GM21360 (cell line): ENCODE measurements around the gene RIMS4.
"Not testable (repeated sequence)": the region's sequence is repeated elsewhere in the genome, so short reads cannot be mapped to it uniquely, and the experiment has no call there.

Experiments
- ATAC-seq: cut with Tn5 transposase; IDR thresholded peaks from one replicate; pipeline ENCODE4 v1.9.1; 2021; ENCODE audit warnings: mild to moderate bottlenecking, moderate library complexity; ENCODE audit not compliant: unreplicated experiment

Gene RIMS4

DNA sequence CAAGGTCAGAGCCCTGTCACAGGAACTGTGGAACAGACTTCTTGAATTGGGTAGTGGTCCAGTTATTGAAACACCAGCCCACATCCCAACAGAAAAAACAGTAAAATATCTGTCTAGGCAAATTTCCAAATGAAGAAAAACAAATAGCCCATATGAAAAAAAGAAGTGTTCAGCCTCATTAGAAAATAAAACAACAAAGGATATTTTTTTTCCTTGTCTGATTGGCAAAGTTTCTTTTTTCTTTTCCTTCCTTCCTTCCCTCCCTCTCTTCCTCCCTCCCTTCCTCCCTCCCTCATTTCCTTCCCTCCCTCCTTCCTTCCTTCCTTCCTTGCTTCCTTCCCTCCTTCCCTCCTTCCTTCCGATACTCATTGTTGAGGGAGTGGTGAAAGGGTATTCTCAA, 20.6 kb upstream of the RIMS4 start:
- no peak for ATAC-seq

DNA sequence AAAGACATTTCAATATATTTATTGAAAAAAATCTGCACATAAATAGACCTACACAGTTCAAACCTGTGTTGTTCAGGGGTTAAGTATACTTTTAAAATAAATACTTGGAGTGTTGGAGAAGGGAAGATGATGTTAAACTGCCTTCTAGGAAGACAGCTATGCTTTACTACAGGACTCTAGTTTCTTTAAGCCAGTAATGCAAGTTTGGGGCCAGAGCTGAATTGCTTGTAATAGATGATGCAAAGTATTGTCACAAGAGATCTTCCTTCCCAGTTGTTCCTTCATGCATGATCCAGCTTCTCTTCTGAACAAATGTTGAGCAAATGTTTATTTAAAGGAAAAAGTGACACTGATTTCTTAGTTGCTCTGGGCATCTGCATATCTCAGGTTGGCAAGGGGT, 20.2 kb upstream of the RIMS4 start:
- ATAC-seq = no peak

DNA sequence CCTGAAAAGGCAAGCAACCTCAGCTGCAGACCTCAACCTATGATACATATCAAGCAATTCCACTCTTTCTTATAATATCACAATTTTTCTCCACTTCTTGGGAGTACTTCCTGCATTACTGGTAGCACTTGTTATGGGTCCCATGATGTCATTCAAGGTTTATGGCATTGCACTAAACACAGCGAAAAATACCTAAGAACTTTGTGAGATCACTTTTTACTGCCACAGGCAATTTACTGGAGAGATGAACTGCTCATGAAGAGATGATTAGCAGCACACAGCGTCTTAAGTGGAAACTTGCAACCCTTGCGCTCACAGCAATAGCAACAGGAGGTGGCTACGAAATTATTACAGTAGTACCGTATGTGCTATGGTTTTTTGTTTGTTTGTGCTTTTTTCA, 19.3 kb upstream of the RIMS4 start:
- no peak for ATAC-seq

DNA sequence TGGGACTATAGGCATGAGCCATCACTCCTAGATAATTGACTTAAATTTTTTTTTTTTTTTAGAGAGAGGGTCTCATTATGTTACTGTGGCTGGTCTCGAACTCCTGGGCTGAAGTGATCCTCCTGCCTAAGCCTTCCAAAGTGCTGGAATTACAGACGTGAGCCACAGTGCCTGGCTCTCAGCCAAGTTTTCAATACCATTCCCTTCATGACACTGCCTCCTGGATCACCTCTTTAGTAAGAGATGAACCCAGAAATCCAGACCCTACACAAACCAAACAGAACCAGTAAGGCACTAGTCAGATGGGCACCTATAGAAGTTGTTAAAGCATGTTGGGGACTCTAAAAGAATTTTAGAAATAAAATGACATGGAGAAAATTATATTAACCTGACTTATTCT, 18.3 kb upstream of the RIMS4 start:
- ATAC-seq = no peak

DNA sequence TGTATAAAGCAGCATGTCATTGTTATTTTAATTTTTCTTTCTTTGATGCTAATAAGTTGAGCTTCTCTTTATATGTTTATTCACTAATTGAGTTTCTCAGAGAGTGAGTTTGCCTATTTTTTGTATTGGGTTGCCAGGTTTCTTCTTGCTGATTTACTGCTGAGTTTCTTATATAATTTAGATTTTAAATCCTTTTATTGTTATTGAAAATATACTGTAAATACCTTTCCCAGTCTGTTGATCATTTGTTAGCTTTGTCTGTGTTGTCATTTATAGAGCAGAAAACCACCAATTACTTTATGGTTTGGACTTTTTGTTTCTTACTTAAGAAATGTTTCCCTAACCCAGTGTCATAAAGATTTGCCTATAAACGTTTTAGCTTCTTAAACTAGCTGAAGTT, 17.1 kb upstream of the RIMS4 start:
- no peak for ATAC-seq

DNA sequence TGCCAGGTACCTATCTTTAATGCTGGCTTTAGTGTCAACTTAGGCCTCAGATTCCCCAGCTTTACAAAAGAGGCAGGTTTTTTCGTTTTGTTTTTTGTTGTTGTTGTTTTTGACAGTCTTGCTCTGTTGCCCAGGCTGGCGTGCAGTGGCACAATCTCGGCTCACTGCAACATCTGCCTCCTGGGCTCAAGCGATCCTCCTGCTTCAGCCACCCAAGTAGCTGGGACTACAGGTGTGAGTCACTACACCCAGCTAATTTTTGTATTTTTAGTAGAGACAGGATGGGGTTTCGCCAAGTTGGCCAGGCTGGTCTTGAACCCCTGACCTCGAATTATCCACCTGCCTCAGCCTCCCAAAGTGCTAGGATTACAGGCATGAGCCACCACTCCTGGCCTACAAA, 11.2 kb upstream of the RIMS4 start:
- ATAC-seq = not testable (repeated sequence)

DNA sequence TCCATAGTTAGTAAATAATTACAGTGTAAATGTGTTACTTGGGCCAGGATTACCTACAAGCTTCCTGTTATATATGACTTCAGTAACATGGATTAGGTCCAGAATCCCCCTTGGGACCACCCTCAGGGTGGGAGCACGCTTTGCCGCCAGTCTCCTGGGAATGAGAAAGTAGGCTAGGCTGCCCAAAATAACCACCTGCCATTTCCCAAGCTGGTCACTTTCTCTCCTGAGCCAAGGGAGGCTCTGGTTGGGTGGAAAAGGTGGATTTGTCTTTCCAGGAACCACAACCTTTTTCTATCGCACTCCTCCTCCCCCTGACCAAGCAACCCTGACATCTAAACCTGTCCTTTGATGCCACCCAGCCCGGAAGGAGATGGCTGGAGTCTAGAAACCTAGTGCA, 9.6 kb upstream of the RIMS4 start:
- no peak for ATAC-seq

DNA sequence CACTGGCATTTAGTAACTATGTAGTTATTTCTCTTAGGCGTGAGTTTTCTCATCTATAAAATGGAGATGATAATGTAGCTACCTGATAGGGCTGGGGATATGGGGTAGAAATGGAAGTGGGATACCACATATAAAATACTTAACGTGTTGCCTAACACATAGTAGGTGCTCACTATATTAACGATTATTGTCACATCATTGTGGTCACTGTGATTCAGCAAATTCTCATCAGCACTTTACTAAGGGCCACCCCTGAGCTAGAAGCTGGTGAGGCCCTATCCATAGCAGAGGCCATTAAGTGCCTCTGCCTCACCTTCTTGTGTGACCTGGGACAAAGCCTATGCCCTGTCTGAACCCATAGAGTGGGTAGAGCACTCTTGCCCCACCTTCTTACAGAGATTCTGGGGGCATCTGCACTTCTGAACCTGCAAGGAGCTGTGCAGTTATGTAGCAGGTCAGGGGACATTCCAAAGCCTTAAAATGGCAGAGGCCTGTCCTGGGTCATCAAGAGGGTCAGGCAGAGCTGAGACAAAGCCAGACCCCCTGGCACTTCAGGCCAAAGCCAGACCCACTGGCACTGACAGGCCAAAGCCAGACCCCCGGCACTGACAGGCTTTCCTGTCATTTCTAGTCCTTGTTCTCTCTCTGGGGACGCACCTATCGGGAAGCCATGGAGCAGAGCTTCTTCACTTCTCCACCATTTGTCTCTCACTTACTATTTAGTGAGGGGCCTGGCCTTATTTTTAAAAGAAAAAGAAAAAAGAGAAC, 7.0 kb upstream of the RIMS4 start:
- no peak for ATAC-seq

DNA sequence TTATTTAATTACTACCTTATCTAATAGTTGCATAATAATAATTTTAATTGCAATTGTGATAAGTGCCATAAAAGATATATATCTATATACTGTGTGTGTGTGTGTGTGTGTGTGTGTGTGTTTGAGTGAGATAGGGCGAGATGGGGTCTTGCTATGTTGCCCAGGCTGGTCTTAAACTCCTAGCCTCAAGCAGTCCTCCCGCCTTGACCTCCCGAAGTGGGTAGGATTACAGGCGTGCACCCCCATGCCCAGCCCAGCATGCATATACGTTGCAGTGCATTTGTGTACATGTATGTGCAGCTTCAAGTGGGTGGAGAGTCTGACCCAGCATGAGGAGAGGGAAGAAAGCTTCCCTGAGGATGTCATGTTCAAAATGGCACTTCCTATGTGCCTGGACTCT, 4.6 kb upstream of the RIMS4 start:
- ATAC-seq = no peak

DNA sequence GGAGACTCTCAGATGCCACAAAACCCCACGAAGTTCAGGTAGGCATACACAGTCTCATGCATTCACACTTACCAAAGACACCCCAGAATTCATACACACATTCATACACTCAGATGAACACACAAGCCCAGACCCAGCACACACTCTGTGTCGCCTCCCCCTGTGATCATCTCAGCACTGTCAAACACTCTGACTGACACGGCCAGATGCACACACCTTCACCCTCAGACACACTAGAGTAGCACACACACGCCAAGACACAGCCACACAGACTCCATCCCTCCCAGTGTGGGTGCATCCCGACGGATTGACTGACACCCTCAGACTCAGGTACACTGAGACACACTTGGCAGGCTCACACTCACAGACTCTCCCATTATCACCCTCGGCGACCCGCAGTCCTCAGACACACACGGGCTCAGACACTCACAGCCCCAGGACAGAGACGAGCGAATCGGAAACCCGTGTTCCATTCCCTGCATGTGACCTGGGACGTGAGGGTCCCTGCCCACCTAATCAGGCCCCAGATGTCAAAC, 872 bp upstream of the RIMS4 start:
- no peak for ATAC-seq

DNA sequence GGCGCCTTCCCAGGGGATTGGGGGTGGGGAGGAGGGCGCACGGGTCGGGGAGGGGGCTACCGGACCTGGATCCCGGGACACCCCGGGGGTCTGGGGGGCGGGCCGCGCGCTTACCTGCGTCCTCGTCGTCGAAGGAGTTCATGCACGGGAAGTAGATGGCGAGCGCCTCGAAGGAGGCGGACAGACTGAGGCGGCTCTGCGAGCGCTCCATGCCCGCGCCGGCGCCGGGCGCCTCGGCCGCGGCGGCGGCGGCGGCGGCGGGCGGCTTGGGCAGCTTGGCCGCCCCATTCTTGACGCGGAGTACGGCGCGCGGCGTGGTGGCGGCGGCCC, 320 bp downstream of the RIMS4 start:
- no peak for ATAC-seq

DNA sequence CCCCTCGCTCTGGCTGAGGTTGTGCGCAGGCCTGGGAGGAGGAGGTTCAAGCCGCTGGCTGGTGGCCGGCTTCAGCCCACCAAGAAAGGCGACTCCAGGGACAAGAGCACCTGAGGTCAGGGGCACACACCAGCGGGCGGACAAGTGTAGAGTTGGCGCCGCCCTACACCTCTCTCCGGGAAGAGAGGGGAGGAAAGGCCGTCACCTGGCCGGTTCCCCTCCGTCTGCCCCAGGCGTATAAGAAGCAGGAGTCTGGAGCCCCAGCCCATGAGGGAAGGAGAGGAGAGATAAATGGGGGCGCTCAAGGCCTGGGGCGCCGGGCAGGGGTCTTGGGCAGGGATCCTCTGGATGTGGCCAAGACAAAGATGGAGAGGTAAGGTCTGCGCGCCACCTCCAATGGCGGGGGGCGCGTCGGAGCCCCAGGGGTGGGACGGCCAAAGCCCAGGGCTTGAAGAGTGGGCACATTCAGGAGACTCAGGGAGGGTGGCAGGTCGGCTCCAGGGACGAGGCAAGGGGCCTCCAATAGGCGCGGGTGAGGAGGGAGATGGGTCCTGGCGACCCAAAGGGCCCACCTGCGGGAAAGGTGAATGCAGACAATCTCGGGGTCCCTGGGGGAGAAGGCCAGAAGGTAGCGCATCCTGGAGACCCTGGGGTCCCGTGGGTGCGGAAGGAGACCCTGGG, 826 bp downstream of the RIMS4 start:
- no peak for ATAC-seq

DNA sequence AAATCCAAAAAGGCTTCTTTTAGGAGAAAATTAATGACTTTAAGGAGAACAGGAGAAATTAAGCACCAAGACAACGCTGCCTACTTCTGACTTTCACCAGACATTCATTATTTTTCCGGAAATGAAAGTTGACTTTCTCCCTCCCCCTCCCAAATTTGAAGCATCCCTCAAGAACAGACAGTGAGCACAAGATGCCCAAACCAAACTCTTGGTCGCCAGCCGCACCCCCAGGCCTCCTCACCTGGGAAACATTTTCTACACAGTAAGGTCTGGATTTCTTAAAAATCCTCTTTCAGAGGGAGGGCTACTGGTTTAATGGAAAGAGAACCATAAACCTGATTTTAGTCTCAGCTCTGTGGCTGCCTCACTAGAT, 2.7 kb downstream of the RIMS4 start:
- ATAC-seq = no peak

DNA sequence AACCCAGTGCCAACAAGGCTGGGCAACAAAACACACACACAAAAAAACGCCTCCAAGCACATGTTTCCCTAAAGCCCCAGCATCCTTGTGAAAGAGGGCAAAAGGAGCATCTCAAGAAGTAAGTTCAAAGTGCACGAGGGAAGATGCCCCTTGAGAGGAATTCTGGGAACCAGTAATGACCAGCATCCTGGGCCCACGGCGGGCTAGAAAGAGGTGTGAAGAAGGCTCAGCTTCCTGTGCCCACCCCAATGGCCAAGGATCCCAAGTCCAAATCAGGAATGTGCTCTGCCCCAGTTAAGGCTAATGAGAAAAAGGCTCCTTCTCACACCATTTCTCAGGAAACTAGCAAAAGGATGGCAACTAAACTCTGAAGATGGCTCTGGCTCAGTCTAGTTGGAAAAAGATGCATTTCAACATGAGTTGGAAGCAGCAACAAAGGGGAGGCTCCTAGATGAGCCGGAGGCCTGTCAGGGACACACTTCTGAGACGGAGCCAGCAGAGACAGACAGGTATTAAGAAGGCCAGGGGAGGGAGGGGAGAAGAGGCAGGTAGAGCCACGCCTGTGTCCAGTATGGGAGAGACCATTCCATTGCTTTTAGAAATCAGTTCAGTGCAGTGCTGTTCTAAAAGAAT, 3.2 kb downstream of the RIMS4 start:
- no peak for ATAC-seq

DNA sequence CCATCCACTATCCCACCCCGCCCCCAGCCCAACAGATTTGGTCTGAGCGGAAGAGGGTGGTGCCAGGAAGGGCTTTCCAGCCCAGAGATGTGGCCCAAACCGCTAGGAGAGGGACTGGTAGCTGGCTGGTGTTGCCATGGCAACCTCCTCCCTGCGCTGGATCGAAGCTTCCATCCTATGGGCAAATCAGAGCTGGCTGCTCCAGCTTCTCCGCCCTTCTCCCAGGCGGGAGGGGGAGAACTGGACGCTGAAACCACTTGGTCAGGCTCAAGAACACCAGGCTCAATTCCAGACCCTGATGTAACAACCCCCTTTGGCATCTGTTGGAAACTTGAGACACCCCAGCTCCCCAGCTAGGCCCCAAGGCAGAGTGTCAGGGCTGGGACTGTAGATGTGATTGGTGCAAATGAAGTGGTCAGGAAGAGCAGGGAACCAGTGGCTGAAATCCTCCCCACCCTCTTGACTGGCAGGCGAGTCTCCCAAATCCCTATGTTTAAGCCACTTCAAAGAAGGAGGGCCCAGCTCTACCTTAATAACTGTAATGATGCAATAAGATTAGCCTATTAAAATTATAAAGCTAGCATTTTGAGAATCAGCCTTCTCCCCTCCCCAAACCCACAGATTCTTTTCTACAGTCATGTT, 4.2 kb downstream of the RIMS4 start:
- no peak for ATAC-seq

DNA sequence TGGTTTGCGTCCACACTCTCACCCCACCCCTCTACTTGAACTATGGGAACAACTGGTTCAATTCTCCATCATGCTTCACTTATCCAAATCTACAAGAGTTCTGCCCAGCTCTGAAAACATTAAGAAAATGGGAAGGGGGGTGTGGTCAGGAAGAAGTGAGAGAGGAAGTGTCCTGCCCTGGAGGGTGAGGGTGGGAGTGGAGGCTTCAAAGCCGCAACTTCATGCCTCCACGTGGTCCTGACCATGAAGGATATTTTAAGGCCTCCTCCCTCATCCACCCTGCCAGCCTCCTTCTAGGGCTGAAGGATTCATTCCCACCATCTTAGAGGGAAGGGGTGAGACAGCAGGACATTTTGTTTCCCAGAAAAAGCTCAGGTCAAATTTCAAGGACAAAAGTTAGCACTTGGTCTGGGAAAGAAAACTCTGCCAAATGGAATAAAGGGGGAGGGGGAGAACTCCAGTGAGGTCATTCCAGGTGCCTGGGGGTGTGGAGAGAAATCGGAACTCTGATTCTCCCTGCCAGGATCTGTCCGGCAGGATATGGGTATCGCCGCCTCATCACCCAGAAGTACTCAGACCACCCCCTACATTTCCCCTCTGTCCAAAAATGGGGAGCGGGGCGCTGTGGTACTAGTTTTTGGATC, 4.9 kb downstream of the RIMS4 start:
- ATAC-seq = no peak

DNA sequence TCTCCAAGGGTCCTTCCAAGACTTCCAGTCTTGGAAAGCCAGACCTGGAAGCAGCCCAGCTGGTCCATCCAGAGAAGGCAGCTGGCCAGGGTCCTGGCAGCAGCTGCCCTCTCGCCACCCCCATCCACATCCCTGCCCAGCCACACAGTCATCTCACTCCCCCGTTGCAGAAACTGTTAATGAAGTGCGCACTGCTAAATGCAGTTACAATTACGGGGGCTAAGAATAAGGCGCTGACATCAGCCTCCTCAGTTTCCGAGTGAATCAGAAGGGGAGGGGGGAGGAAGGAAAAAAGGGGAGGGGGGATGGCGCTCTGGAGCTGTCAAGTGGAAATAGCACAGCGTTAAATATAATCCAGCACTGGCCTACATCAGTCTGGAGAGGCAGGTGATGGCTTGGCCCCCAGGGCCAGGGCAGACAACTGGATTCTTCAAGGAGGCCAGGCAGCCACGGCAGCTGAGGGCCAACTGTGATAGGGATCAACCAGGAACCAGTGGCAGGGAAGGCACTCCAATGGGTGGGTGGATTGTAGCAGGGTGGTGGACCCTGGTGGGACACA, 6.9 kb downstream of the RIMS4 start:
- ATAC-seq = no peak

DNA sequence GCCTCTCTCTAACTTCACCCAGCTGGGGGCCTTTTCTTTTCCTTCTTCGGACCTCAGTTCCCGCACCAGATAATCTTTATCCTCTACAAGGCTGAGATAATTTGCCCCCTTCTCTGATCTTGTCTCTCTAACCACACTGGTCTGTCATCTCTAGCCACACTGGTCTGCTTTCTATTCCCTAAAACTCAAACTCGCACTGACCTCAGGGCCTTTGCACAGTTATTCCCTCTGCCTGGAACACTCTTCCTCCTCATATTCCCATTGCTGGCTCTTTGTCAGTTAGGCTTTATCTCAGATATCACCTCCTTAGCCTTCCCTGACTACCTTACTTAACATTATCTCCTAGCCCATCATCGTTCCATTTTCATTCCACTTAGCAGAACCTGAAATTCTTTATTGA, 7.6 kb downstream of the RIMS4 start:
- no peak for ATAC-seq

DNA sequence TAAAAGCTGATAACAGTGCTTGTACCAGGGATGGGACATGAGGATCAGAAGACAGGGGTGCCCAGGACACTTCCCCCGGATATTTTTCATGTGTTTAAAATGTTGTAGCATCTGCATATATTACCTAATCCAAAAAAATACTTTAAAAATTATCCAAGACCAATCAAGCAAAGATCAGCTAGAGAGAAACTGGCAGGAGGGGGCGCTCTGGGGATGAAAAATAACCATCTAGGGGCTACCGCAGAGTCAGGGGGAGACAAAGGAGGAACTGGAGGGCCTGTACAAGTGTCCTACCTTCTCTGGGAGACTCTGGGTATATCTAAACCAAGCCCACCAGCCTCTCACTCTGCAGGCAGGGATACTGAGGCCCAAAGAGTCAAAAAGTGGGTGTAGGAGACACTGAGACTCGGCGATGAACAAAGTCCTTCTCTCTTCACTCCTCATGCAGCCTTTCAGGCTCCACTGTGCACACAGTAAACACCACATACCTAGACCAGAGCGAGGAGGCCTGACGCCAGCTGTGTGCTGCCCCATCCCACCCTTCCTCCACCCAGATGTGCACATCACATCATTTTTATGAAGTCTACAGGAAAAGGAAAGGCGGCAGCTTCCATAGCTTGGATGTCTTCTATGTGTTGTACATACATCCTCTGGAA, 9.8 kb downstream of the RIMS4 start:
- ATAC-seq = no peak

DNA sequence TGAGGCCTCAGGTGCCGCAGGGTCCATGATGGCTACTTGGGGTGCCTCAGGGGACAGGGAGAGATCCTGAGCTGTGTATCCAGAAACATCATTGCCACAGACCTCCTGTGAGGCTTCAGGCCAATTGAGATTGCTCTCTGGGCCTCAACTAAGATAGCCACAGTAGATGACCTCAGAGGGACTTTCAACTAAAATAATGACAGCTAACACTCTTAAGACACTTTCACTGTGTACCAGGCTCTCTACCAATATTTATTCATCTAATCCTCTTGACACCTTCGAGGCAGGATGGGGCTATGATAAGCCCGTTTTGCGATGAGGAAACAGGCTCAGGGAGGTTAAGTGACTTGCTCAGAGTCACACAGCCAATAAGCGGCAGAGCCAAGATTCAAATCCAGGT, 10.7 kb downstream of the RIMS4 start:
- ATAC-seq = no peak
